SH-SY5Y (cell line): ENCODE results near the gene GUK1.

Experiments used
- GATA2 ChIP-seq: IDR thresholded peaks from 2 replicates; pipeline ENCODE4 v1.6.1; 2011; ENCODE audit warnings: mild to moderate bottlenecking, low read depth, low read length
- GATA3 ChIP-seq: IDR thresholded peaks from 2 replicates; pipeline ENCODE4 v1.6.1; 2011; ENCODE audit warnings: low read depth, mild to moderate bottlenecking, low read length, moderate library complexity

Gene GUK1

DNA sequence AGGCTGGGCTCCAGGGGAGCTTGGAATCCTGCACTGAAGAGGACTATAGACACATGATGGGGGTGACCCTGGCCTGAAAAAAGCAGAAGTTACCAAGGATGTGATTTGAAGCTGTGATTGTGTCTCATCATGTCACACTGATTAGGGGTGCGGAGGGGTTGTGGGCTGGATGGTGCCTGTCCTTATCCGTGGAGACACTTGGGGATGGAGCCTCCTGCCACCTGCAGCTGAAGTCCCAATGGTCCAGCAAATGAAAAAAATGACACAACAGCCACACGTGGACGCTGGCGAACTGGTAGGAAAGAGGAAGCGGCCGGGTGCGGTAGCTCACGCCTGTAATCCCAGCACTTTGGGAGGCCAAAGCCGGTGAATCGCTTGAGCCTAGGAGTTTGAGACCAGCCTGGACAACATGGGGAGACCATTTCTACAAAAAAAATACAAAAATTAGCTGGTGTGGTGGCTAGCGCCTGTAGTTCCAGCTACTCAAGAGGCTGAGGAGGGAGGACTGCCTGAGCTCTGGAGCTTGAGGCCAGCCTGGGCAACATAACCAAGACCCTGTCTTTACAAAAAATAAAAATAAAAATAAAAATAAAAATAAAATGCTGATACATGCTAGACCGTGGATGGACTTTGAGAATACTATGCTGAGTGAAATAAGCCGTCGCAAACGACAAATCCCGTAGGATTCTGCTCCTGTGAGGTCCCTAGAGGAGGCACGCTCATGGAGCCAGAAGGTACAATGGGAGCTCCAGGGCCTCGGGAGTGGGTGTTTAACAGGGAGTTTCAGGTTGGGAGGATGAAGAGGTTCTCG lies 24.7 kb downstream of the GUK1 start:
- TF ChIP-seq GATA2 (no peak), GATA3 (no peak)

DNA sequence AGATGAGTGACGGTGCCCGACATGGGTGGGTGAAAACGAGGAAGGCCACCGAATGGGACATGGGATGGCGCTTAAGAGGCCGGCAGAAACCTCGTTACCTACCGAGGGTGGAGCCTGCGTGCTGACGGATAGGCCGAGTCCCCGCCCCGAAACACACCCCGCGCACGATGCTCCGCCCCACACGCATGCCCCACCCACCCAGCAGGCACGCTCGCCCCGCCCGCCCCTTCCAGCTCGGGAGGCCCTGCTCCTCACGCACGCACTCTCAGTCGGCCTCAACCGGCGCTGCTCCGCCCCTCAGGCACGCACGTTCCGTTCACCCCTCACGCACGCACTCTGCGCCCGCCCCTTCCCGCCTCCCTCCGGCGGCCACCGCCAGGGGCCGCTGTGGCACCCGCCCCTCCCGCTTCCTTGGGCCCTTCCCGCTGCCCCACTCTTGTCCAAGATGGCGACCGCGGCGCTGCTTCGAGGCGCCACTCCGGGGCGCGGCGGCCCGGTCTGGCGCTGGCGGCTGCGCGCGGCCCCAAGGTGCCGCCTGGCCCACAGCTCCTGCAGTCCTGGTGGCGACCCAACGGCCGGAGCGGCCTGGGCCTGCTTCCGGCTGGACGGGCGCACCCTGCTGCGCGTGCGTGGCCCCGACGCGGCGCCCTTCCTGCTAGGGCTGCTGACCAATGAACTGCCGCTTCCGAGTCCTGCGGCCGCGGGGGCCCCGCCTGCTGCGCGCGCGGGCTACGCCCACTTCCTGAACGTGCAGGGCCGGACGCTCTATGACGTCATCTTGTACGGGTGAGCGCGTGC lies 25.5 kb downstream of the GUK1 start, which contains the start of gene IBA57:
Gene IBA57, plus strand, starts transcription at position 433 of the 798 bp plus-strand sequence. Its CDS starts 13 bp downstream, at position 446.
- TF ChIP-seq GATA3 (no peak), GATA2 (peak; percentile 11; the same call in 1 of the 2 replicates)

DNA sequence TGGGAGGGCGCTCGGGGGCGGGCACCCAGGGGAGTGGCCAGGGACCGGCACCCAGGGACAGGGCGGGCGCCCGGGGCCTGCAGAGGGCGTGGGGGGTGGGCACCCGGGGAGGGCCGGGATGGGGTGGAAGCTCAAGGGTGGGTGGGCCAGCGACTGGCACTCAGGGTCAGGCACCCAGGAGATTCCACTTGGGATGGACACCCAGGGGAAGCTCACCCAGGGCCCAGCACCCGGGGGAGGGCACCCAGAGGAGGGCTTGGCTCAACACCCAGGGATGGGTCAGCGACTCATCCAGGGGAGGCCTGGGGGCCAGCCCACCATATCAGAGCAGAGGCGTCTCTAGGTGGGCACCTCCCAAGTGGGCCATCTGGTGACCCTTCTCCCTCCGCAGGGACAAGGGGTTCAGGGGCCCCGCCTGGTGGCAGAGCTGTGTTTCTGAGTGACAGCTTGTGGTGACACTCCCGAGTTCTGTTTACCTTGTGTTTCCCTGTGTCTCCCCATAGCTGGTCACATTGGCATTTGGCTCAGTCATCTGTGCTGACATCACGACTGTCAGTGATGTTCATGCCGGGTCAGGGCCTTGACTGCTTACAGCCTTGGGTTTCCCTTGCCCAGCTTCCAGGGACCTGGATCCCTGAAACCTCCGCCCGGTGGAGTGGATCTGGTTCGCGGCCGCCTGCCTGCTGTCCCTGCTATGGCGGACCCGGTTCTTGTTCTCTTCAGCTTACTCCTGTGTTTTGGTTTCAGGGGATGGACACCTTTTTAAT lies 26.3 kb downstream of the GUK1 start:
- TF ChIP-seq GATA2 (no peak), GATA3 (no peak)

DNA sequence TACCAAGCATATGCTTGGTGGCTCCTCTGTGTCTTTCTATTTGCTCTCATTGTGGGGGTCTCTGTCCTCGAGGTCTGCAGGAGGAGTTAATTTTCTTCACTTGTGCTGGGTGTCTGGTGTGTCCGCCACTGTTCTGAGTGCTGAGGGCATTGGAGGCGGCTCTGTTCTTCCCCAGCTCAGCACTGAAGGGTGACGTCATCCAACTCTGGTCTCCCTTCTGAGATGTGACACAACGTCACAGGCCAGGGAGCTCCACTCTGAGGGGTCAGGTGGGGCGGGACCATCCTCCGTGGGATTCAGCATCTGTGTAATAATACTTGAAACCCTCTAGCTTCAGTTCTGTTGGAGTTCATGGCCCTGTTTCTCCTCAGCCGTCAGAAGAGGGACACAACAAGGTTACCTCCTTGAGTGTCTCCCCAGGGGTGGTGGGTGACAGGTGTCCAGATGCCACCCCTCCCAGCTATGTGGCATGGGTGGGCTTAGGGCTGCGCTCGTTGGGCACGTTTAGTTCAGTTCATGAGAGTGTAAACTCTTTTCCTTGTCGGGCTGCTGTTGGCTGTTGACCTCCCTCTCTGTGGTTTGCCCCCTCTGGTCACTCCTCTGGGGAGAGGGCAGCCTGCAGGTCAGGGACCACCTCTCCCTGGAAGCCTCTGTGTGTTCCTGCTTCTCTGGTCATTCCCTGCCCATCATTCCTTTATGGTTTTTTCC lies 28.6 kb downstream of the GUK1 start:
- TF ChIP-seq GATA3 (no peak), GATA2 (no peak)

DNA sequence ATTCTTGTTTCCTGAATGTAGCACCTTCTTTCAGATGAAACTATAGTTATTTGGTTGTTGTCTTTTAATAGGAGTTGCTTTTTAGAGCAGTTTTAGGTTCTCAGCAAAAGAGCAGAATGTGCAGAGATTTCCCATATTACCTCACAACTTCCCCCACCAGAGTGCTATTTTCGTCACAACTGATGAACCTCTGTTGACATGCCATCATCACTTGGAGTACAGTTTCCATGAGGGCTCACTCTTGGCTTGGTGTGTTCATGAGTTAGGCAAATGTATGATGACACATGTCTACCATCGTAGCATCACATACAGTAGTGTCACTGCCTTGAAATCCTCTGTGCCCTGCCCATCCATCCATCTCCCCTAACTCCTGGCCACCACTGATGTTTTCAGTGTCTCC lies 29.3 kb downstream of the GUK1 start:
- TF ChIP-seq GATA3 = no peak
- no peak for TF ChIP-seq GATA2

DNA sequence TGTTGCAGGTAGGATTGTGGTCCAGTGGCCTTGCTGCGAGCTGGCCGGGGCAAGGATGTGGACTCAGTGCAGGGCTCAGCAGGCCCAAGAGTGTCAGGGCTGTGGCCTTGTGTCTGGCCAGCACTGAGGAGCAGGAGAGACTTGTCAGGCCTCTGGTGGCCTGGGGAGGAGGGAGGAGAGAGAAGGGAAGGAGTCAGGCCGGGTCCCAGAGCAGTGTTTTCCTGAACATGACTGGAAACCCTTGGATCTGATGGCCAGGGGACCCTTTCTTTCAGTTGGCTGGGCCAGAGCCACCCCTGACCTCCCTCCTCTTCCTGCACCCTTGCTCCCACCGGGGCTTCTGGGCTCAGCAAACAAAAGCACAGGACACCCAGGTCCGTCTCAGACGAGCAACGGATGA lies 30.6 kb downstream of the GUK1 start:
- no peak for TF ChIP-seq GATA2
- no peak for TF ChIP-seq GATA3

DNA sequence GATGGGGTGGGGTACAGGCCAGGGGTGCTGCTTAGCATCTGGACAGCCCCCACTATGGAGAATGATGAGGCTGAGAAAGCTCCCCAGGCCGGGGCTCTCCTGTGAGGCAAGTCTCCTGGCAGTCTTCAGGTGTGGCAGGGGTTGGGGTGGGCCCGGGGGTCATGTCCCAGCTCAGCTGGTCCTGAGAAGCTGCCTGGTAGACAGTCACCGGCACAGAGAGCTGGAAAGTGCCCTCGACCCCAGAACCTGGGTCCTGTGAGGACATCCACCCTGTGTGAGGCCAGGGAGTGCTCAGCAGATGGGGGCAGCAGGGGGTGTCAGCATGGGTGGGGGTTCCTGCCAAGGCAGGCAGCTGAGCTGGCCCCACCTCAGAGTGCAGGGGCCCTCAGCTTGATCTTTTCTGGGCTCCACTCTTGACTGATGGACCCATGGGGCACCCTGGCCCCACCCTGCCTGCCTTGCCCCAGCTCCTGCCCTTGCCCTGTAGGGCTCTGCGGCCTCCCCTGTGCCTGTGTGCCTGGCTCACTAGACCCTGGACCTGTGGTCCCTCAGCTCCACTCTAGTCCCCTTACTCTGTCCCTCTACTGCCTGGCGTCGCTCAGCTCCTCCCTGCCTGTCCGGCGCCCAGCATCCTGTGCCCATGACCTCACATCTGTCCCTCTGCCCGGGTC lies 31.3 kb downstream of the GUK1 start:
- no peak for TF ChIP-seq GATA2
- no peak for TF ChIP-seq GATA3

DNA sequence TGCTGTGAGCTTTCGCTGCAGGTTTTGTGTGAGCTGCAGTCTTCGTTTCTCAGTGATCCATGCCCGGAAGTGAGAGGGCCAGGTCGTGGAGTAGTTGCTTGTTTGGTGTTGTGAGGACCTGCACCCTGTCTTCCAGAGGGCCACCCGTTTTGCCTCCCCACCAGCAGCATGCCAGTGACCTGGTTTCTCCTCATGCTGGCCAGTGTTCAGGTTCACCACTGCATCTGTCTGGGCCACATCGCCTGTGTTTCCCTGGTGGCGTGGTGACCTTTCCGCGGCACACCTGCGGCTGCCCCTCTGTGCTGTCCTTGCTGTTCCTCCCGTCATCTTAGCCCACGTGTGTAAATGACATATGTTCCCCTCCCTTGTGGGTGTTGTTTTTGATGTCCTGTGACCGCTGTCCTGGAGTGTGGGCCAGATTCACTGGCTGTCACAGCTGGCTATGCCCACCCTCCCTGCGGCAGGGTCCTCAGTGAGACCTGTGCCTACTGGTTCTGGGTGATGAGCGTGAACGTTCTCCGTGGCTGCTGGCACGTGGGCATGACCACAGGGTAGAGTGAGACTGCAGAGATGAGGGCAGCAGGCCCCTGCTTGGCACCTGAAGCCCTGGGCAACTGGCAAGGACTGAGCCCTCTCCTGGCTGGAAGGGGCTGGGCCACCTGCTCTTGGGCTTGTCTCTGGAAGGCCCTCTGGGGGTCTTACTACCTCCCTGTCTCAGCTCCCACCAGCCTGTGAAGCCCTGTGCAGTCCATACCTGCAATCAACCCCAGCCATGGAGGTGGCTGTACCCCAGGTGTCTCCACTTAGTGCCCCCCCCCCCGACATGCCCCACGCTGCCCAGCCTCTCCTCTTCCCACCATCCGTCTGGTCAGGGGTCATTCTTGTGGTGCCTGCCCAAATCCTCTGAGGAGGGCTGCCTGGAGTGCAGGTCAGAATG lies 32.8 kb downstream of the GUK1 start:
- TF ChIP-seq GATA2 (no peak), GATA3 (no peak)

DNA sequence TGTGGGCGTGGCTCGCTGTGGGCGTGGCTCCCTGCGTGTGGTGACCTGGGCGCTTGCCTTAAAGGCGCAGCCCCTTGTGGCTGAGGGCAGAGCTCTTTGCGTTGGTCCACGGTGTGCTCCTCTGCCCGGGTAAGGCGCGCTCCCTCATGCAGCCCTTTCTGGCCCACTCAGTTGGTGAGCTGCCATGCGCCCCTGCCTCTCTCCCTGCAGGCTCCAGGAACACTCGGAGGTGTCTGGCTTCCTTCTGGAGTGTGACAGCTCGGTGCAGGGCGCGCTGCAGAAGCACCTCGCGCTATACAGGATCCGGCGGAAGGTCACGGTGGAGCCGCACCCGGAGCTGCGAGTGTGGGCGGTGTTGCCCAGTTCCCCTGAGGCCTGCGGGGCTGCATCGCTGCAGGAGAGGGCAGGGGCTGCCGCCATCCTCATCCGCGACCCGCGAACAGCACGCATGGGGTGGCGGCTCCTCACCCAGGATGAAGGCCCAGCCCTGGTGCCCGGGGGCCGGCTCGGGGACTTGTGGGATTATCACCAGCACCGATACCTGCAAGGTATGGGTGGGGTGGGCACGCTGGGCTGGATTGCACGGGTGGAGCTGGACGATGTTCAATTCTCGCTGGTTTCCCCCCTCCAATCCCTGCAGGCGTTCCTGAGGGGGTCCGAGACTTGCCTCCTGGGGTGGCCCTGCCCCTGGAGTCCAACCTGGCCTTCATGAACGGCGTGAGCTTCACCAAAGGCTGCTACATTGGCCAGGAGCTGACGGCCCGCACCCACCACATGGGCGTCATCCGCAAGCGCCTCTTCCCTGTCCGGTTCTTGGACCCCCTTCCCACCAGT lies 34.6 kb downstream of the GUK1 start:
- TF ChIP-seq GATA2 (no peak), GATA3 (no peak)

DNA sequence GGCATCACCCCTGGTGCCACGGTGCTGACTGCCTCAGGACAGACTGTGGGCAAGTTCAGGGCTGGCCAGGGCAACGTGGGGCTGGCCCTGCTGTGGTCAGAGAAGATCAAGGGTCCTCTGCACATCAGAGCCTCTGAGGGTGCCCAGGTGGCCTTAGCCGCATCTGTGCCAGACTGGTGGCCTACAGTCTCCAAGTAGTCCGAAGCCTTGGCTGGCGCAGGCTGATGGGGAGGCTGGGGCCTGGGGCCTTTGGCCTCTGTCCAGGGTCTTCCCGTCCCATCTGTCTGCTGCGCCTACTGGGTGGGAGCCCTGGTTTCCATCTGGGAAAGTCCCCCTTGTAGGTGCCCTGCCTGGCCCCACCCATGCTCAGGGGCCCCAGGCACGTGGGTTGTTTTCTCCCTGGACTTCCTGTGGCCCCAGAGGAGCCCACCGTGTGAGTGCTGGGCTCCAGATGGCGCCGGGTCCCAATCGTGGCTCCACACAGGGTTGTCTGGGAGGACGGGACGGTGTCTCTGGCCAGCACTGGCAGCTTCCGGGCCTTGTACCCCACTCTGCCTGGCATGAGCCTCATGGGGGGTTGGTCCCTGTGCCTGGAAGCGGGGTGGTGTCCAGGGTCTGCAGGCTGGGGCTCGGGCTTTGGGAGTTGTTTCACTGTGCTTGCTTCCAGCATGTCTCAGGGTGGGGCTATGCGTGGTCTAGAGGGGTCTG lies 35.4 kb downstream of the GUK1 start:
- TF ChIP-seq GATA2 (no peak), GATA3 (no peak)

DNA sequence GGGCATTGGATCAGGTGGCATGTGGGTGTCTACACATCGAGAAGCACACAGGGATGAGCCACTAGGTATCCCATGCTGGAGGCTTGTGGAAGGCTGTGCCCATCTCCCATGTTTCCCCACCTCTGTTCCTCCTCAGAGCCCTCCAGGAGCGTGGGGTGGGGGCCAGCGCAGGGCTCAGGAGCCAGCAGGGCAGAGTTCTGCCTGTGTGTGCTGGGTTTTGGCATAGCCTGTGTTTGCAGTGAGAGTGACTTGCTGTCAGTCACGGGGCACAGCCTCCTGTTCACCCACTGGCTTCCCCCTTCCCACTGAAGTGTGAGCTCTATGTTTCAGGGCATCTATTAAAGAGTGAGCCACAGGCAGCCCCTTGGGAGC lies 35.9 kb downstream of the GUK1 start:
- TF ChIP-seq GATA2 (no peak), GATA3 (no peak)
